SK-N-MC (cell line): ENCODE results near the gene C2CD3.

Experiments used
- DNase-seq: peaks from one replicate; pipeline ENCODE4 v3.0.0-alpha.2; 2011; ENCODE audit warnings: low read depth, low spot score
- H3K27ac ChIP-seq: fragments of 200-600 bp; sonication (generic); 2 replicates; pipeline ENCODE4 v1.5.1; 2016; ENCODE audit warnings: mixed run types
- H3K36me3 ChIP-seq: fragments of 200-600 bp; sonication (generic); 2 replicates; pipeline ENCODE4 v1.6.1; 2017; ENCODE audit warnings: antibody characterized with exemption, low read length, mixed read lengths; ENCODE audit not compliant: insufficient read depth
- H3K4me3 ChIP-seq: fragments of 200-600 bp; sonication (generic); 2 replicates; pipeline ENCODE4 v1.5.1; 2016
- H3K9ac ChIP-seq: fragments of 200-600 bp; sonication (generic); 2 replicates; pipeline ENCODE4 v1.8.0; 2017; ENCODE audit warnings: mixed run types, mixed read lengths; ENCODE audit not compliant: insufficient read length
- H3K9me3 ChIP-seq: fragments of 200-600 bp; sonication (generic); 2 replicates; pipeline ENCODE4 v1.6.1; 2017; ENCODE audit warnings: low read depth, mild to moderate bottlenecking, antibody characterized with exemption, low read length, moderate library complexity, mixed read lengths
- EZH2 ChIP-seq: fragments of 200-600 bp; sonication (generic); IDR thresholded peaks from one replicate; pipeline ENCODE4 v1.6.1; 2017; ENCODE audit warnings: antibody characterized with exemption
- FOXP2 ChIP-seq: optimal IDR thresholded peaks from 2 replicates; pipeline ENCODE3; 2011; ENCODE audit warnings: mild to moderate bottlenecking, moderate library complexity; ENCODE audit not compliant: insufficient read depth; ENCODE audit errors: extremely low read length, control extremely low read depth
- POLR2AphosphoS5 ChIP-seq: IDR thresholded peaks from 2 replicates; pipeline ENCODE4 v1.6.1; 2012; ENCODE audit warnings: mild to moderate bottlenecking, low read depth, low read length, borderline replicate concordance

The C2CD3 gene

GRCh38 chr11:74170694-74171629, at the start of gene C2CD3, which contains the start of gene PPME1:
Gene C2CD3, minus strand, starts transcription at chr11:74171002. Its CDS starts 210 bp downstream, at chr11:74170792.
Gene PPME1, plus strand, starts transcription at chr11:74171289. Its CDS starts 133 bp downstream, at chr11:74171422.
- TF ChIP-seq POLR2AphosphoS5 (peak; percentile 77), EZH2 (no peak), FOXP2 (peak; percentile 91)
- H3K27ac ChIP-seq = no peak within 1 kb of the TSS; the same call in 1 of the 2 replicates

GRCh38 chr11:74220376-74220775, 49.6 kb upstream of the C2CD3 start:
- TF ChIP-seq FOXP2 (no peak), EZH2 (no peak), POLR2AphosphoS5 (no peak)
- no peak overlapping the region for H3K9ac ChIP-seq
- H3K36me3 ChIP-seq = no peaks in the 10 kb centered on the region; the same call in 1 of the 2 replicates
- H3K27ac ChIP-seq = peak overlapping the region; percentile 10; the same call in 1 of the 2 replicates
- H3K9me3 ChIP-seq = no peaks in the 10 kb centered on the region
- no peak overlapping the region for H3K4me3 ChIP-seq
- peak; percentile 12 for DNase-seq

More at GRCh38 chr11:74170694-74171629, at the start of gene C2CD3, which contains the start of gene PPME1:
- peak; percentile 99 for DNase-seq
- peak within 1 kb of the TSS; percentile 87 for H3K4me3 ChIP-seq
- peak within 1 kb of the TSS; percentile 78 for H3K9ac ChIP-seq
- peaks cover 30% of the 10 kb centered on the region for H3K36me3 ChIP-seq
- H3K9me3 ChIP-seq = no peaks in the 10 kb centered on the region

- Histone ChIP-seq H3K4me3 (no peak overlapping the region), H3K36me3 (peaks cover 9% of the 10 kb centered on the region), H3K27ac (no peak overlapping the region), H3K9ac (no peak overlapping the region), H3K9me3 (no peaks in the 10 kb centered on the region)
- no peak for DNase-seq
- no peak for TF ChIP-seq FOXP2
- no peak for TF ChIP-seq EZH2
Measured at GRCh38 chr11:74212533-74212932, 41.7 kb upstream of the C2CD3 start.

- Histone ChIP-seq H3K9me3 (no peaks in the 10 kb centered on the region), H3K27ac (no peak overlapping the region), H3K9ac (no peak overlapping the region), H3K36me3 (peaks cover 12% of the 10 kb centered on the region), H3K4me3 (no peak overlapping the region)
- no peak for DNase-seq
- no peak for TF ChIP-seq FOXP2
- TF ChIP-seq EZH2 = no peak
- TF ChIP-seq POLR2AphosphoS5 = no peak
Measured at GRCh38 chr11:74208507-74208906, 37.7 kb upstream of the C2CD3 start.

- no peaks in the 10 kb centered on the region for H3K9me3 ChIP-seq
- no peak overlapping the region for H3K27ac ChIP-seq
- no peak overlapping the region for H3K9ac ChIP-seq
- TF ChIP-seq POLR2AphosphoS5 (no peak), FOXP2 (no peak), EZH2 (no peak)
- H3K4me3 ChIP-seq = no peak overlapping the region
- peaks cover 7% of the 10 kb centered on the region for H3K36me3 ChIP-seq
- DNase-seq = no peak
Measured at GRCh38 chr11:74206746-74207145, 35.9 kb upstream of the C2CD3 start.

GRCh38 chr11:74205181-74205580, 34.4 kb upstream of the C2CD3 start:
- H3K4me3 ChIP-seq = no peak overlapping the region
- peaks cover 7% of the 10 kb centered on the region for H3K36me3 ChIP-seq
- H3K9me3 ChIP-seq = no peaks in the 10 kb centered on the region

GRCh38 chr11:74204701-74205100, 33.9 kb upstream of the C2CD3 start:
- Histone ChIP-seq H3K36me3 (peaks cover 7% of the 10 kb centered on the region), H3K4me3 (no peak overlapping the region), H3K27ac (no peak overlapping the region), H3K9ac (no peak overlapping the region), H3K9me3 (no peaks in the 10 kb centered on the region)
- DNase-seq = no peak
- TF ChIP-seq FOXP2 = no peak
- TF ChIP-seq POLR2AphosphoS5 = no peak

More at GRCh38 chr11:74205181-74205580, 34.4 kb upstream of the C2CD3 start:
- no peak for TF ChIP-seq EZH2
- DNase-seq = no peak
- no peak overlapping the region for H3K27ac ChIP-seq
- no peak overlapping the region for H3K9ac ChIP-seq

- Histone ChIP-seq H3K9ac (no peak overlapping the region), H3K27ac (no peak overlapping the region), H3K9me3 (no peaks in the 10 kb centered on the region), H3K4me3 (no peak overlapping the region), H3K36me3 (peaks cover 3% of the 10 kb centered on the region; the same call in 1 of the 2 replicates)
- TF ChIP-seq POLR2AphosphoS5 (no peak), EZH2 (no peak), FOXP2 (no peak)
- DNase-seq = no peak
Measured at GRCh38 chr11:74203966-74204365, 33.2 kb upstream of the C2CD3 start.
